ENCODE results near the gene FAM177B.
A peak's percentile ranks its signal among the peaks of the same experiment; 100 is the strongest.

The FAM177B gene

DNA sequence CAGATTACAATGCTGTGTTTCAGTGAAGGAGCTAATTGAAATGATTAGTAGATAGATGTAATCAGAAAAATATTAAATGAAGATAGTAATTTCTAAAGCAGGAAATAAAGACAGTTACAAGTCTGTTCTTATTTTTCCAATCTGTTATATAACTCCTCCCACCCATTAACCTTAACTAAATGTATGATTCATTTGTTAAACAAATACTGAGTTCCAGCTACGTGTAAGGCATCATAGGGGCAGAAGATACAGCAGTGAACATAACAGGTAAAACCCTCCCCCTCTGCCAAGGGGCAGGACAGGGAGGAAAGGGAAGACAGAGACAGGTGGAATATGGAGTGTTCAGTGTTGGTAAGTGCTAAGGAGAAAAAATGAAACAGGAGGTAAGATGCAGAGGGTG is at the start of gene FAM177B:
Gene FAM177B (plus strand): TSS at position 231 of the 400 bp plus-strand sequence. CDS start 9,344 bp downstream, outside the sequence.
- DNase-seq: peak; percentile 3

DNA sequence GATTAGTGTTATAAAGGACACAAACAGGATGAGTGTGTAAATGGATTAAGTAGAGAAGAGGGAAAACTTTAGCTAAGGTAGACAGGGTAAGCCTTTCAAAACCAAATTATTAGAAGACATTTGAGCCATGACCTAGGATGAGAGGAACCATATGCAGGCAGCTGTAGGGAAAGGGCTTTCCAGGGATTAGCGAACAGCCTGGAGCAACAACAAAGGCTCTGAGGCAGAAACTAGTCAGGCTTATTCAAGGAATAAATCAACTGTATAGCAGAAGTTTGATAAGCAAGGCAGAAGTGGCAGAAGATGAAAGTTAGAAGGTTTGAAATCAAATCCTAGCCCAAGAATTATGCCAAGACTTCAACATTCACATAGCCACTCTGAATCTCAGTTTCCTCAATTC is 46.0 kb upstream of the FAM177B start:
- no peak for DNase-seq

DNA sequence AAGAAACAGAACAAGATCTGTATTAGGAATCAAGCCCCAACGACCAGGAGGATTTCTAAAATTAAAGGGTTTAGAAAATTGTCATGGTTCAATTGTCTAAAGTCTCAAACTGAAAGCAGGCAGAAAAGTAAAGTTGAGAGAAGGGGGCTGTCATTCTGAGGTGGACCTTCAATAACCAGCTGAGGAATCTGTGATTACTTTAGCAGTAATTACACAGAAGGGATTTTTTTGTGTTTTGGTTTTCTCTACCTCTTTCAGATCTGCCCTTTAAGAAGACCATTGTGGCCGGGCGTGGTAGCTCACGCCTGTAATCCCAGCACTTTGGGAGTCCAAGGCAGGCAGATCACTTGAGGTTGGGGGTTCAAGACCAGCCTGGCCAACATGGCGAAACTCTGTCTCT is 42.1 kb upstream of the FAM177B start:
- no peak for DNase-seq

DNA sequence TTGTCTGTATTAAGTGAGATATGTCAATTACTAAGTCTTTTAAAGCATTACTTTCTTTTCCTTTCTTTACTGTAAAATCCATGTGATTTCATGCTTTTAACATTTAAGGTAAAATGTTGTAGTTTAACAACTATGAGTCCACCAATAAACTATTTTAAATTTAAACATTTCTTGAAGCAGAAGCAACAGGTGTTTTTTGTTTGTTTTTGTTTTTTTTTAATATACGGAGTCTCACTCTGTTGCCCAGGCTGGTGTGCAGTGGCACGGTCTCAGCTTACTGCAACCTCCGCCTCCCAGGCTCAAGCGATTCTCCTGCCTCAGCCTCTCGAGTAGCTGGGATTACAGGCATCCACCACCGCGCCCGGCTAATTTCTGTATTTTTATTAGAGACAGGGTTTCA is 40.3 kb upstream of the FAM177B start:
- no peak for DNase-seq

DNA sequence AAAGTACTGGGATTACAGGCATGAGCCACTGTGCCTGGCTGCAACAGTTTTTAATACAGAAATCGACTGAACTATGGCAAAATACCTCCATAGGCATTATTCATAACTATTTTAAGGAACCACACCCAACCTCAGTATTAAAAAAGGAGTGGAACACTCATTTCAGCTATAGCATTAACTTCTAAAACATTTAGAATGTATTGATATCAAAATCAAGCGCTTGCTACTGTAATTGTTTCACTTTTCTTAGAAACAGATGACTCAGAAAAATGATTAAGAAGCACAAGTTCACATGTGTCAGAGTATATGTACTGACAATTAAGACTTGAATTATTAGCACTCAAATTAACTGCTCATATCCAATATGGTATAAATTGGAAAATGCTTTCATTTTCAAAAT is 39.8 kb upstream of the FAM177B start:
- DNase-seq: no peak

DNA sequence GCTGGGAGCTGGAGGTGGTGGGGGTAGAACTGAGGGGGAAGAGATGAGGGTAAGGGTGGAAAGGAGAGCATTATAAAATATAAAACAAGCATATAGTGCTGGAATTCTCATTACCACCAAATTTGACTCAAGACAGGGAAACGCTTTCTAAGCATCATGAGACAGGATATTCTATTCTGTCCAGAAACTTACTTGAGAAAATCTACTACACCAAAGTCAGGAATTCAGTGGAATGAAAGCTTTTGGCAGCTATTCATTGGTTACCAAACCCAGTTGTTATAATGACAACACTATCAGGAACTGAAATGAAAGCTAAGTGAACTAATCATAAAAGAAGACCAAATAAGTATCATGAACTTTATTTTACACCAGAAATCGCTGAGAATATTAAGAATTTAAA is 39.2 kb upstream of the FAM177B start:
- no peak for DNase-seq

DNA sequence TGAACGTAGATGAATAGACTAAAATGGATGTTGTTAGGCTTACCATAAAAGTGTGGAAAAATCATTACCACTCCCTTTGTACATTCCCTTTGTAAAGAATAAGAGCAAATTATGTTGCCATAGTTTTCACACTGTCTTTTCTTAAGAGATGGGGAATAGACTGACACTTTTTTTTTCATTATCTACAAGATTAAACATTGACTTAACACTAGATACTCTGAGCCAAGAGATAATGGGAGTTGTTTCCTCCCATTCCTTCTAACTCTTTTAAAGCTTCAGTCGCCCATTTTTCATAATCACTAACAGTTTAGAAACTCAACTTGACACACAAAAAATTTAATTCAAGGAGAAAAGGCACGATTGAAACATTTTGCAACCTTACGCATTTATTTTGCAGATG is 34.8 kb upstream of the FAM177B start:
- DNase-seq: no peak

DNA sequence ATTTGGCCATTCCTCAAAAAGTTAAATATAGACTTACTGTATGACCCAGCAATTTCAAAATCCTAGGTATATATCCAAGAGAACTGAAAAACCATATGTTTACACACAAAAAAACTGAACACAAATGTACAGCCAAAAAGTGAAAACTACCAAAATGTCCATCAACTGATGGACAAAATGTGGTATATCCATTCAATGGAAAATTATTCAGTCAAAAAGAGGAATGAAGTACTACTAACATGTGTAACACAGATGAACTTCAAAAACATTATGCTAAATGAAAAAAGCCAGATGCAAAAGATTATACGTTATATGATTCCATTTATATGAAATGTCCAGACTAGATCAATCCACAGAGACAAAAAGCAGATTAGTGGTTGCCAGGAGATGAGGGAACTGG is 32.7 kb upstream of the FAM177B start:
- no peak for DNase-seq

DNA sequence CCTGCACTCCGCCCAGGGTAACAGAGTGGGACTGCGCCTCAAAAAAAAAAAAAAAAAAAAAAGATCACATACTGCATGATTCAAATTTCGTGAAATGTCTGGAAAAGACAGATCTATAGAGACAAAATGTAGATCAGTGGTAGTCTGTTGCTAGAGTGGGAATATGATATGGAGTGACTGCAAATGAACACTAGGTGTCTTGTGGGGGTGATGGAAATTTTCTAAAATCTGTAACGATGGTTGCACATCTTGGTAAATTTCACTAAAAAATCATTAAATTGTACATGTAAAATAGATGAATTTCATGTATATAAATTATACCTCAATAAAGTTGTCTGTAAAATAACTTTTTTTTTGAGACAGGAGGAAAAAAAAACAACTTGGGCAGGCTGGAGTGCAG is 30.2 kb upstream of the FAM177B start:
- no peak for DNase-seq

DNA sequence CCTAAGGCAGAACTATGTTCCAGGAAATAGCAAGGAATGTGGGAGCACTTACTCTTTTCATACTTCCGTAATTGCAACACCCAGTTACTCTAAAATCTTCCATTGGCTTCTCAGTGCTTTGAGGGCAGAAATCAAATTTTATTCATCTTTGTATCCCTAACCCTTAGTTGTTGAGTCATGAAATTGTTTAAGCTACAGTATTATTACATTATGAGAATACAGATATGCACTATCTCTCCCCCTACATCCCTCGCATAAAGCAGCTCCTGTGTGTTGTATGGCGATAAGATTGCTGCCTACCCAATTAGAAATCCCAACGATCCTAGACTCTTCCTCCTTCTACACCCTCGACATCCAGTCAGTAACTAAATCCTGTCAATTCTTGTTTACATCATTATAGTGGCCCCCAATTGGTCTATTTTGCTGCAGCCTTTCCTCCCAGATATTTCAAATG is 27.3 kb upstream of the FAM177B start:
- DNase-seq: no peak

DNA sequence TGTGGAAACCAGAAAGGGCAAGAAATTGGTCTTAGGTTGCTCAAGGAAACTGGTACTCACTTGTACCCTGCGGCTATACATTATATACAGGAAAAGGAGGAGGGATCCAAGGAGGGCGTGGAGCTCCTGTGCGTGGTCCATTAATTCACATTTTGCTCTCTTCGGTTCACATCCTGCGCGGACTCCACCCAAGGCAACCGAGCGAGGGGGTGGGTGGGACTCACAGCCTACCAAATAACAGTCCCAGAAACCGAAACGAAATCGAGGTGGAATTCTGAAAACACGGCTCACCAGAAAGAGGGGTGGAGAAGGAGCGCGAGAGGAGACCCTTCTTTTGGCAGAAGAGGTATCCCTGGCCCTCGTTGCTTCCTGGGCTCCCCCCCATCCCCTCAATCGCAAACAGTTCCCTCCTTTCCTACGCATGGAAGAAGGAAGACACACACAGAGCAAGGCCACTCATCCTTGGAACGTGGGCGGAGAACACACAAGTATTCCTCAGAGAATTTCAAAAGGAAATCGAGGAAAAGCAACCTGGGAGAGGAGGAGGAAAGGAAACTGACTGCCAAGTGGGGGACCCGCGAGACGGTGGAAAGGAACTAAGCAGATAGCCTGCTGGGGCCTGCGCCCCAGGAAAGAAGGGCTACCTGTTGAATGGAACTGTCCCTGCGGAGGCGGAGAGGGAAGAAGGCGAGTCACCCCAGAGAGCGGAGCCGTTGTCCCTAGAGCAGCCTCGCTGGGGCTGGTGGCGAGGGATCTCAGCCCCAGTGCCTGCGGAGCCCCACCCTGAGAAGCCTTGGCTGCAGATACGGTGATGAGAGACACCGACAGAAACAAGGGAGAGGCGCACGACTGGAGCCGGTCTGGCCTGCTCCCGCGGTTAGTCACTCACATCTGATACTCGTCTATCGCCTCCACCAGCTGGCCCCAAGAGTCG is 25.4 kb upstream of the FAM177B start:
- DNase-seq: peak; percentile 59

DNA sequence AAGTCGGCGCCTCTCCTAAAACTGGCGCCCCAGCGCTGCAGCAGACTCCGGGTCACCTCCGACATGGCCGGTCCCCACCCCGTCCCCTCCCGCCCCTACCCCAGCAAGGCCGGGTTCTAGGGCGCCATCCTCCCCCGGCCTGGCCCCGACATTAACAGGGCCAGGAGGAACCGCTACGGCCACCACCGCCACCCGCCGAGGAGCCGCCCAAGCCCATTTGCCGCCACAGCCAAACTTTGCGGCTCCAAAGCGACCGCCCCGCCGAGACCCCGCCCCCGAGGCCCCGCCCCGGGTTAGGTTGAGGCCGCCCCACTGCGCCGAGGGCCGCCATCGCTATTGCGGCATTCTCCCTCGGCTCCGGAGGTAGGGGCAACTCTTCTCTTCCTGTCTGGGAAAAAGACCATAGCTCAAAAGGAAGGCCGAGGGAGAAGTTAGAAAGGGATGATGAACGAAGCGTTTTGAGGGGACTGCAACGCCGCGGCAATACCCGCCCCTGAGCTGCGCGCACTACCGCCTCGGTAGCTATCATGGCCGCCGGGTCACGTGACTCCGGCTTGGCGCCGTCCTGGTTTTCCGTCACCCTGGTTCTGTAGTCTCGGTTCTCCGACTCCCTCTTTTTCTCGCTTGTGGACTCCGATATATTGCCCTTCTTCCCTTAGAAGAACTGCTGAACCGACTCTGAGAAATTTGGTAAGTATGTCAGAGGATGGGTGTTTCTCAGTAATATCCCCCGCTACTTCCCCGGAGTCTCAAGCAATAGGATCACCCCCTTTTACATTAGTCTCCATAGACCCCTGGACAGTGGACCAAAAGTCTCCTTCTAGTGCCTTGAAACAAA is 24.5 kb upstream of the FAM177B start, which contains the start of the genes AIDA and BROX:
Gene AIDA (minus strand): TSS at position 239 of the 838 bp plus-strand sequence. CDS start 174 bp downstream, at position 65.
Gene BROX (plus strand): TSS at position 312 of the 838 bp plus-strand sequence. CDS start 3,136 bp downstream, outside the sequence.
- peak; percentile 93 for DNase-seq

DNA sequence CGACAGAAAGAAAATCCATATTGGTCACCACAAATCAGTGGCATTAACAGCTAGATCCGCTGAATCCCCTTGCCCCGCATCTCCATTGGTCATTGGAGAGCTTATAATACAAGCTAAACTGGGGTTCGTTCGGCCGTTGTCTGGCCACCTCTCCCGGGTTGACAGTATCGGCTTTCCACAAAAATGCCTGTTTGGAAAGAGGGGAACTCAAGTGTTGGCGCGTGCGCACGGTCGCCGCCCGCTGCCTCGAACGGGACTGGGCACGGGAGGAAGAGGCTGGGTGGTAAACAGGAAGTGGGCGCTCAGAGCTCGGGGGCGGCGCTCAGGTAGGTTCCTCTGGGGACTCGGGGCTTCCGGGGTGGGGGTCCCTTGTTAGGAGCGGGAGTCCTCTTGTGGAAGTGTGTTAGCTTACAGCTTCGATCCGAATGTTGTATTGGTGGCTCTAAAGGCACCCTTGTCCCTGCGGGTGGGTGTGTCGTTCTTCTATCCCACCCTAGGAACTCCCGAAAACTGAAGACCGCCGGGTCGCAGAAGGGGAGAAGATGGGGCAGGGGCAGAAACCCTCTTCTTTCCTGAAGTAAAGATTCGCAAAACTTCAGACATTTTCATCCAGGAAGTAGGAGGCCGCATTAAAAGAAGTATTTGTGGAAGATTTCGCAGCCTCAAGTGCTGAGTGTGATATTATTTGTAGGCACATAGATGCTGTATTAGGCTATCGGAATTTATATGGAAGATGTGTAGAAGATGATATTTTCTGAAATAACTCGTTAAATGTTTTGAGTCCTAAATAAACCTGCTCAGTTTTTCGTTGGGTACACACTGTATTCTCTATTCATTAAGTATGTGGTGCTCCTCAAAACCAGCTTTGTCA is 23.7 kb upstream of the FAM177B start:
- peak; percentile 92 for DNase-seq

DNA sequence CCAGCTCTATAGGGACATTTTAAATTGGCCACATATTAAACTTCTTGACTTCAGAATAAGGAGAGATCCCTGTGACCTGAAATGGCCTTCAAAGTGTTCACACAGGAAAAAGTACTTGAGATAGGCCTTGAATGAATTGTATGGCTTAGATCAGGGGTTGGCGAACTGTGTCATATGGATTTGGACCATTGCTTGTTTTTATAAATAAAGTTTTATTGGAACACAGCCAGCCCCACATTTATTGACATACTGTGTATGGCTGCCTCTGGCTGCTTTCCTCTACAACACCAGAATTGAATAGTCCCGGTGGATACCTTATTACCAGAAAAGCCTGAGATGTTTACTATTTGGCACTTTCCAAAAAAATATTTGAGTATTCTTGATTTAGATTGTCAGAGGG is 20.6 kb upstream of the FAM177B start:
- DNase-seq: no peak

DNA sequence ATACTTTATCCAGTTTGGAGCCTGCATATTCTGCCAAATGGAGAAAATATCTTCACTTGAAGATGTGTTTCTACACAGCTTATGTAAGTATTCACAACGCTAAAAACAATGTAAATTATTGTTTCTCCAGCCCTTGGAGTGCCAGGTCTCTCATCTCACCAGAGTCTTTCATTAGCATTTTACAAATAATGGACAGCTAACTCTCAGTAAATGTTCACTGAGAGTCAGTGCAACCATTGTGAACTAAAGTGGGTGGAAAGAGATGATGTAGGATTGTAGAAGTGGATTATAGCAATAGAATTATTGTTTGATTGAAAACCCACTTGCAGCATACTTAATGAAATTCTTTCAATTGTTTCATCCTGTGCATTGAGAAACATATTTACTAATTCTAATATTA is 8.3 kb upstream of the FAM177B start:
- no peak for DNase-seq

DNA sequence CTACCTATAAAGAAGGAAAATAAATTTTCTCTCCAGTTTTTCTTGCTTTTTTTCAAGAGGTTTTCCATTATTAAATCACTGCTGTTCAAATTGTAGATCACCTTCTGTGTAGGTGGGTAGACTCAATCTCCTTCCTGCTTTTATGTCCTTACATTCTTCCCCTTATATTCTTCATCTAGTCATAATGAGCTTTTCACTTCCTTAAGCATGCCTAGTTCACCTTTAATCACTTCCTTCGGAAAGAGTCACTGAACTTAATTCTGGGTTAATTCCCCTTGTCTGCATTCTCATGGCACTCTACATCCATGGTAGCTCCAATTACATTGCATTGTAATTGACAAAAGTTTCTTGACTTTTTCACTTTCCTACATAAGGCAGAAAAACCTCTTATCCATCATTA is 6.1 kb upstream of the FAM177B start:
- DNase-seq: no peak

DNA sequence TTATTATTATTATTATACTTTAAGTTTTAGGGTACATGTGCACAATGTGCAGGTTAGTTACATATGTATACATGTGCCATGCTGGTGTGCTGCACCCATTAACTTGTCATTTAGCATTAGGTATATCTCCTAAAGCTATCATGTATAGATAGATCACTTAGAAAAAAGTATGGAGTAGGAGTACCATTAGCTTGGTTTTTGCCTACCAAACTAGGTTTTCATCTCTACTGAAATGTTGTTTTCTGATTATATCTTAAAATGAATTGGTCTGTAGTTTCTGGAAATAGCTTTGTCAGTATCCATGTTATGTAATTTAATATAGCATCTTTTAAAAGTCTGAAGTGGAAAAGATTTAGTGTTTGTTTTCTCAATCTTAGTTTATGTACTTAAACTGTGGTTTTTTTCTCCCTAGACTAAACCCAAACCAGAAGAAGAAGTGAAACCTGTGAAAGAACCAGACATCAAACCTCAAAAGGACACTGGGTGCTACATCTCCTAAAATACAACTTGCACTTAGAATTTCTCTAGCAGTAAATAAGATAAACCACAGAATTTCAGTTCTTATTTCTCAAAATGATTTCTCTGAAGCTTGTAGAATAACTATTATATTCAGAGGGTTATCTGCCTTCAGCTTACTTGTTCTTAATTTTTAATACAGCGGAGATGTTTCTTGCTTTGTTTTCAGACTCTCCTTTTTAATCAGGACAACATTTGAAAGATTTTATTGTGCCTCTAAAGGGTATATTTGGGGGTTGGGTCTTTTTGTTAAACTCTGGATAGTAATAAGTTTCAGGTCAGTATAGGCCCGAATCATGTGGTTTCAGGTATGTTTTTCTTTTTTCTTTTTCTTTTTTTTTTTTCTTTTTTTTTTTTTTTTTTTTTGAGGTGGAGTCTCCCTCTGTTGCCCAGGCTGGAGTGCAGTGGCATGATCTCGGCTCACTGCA is 4.5 kb upstream of the FAM177B start:
- DNase-seq: no peak

DNA sequence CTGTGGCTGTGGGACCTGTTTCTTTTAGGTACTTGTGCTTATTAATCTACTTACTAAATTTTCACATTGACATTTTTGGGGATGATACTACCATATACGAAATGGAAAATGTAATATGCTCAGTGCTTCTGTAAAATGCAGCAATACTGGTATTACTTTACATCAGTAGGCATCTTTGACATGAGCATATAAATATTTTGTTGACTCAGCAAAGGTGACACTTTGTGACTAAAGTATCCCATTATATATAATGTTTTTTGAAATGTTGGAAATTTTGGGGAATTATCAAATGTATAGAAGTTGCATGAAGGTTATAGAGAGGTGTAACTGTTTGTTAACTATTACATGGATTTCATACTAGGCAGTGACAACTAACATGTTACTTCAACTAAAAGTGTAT is 2.3 kb upstream of the FAM177B start:
- DNase-seq: no peak

DNA sequence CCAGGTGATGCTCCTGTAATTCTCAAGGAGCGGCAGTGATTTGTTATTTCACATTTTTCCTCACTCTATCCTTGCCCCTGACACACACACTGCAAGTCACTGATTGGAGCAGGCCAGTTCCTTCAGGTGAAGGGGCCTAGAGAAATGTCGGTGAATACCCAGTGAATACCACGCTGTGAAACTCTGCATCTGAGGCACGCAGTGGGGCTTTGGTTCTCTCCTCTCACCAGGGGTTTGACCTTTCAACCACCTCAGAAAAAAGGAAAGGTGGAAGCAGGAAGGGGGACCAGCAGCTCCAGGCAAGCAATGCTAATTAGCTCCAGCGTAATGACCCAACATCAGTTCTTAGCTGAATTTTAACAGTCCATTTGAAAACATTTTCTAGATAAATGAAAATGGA is 532 bp upstream of the FAM177B start:
- no peak for DNase-seq

DNA sequence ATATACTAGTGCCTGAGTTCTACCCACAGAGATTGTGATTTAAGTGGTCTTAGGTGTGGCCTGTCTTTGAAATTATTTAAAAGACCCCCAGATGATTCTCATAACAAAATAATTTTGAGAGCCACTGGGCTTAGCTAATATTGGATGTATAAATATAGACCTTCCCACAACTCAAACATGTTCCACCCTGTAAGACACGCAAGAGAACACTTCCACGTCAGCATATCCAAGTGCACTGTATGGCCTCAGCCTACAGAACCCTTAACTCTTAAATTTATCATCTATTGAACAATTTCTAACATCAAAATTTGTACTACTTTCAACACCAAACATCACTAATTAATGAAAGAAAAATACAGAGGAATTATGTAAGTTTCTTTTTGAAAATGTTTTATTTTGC is 2.5 kb downstream of the FAM177B start:
- DNase-seq: no peak

DNA sequence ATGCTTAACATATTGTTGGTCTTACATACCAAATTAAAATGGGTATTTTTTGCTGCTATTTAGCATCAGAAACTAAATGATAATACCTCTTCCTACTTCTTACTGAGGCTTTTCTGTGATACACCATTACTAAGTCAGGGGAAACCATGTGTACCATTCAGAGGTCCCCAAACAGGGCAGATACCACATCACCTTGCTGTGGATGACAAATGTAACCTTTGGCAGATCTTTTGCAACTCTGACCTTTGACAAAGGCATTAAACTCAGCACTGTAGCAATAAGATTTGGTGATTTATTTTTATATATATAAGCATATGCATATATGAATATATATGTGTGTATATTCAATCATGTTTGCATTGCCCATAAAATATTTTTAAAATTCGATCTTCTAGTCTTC is 2.9 kb downstream of the FAM177B start:
- no peak for DNase-seq
